ENCODE results near the gene TCERG1.

GRCh38 chr5:146510559-146511125 lies 63.5 kb downstream of the TCERG1 start:
- TF ChIP-seq CTCF (IDR thresholded peaks at IDR 0.05) = no peak
- no peak for TF ChIP-seq POLR2A (IDR thresholded peaks at IDR 0.05)
